HG02642 (cell line): ENCODE data around the gene OR10H1.
"Not testable (repeated sequence)": the region's sequence is repeated elsewhere in the genome, so short reads cannot be mapped to it uniquely, and the experiment has no call there.

Experiments used
- ATAC-seq: cut with Tn5 transposase; IDR thresholded peaks from one replicate; pipeline ENCODE4 v1.9.1; 2021; ENCODE audit warnings: mild to moderate bottlenecking; ENCODE audit not compliant: unreplicated experiment, poor library complexity

The OR10H1 gene

DNA sequence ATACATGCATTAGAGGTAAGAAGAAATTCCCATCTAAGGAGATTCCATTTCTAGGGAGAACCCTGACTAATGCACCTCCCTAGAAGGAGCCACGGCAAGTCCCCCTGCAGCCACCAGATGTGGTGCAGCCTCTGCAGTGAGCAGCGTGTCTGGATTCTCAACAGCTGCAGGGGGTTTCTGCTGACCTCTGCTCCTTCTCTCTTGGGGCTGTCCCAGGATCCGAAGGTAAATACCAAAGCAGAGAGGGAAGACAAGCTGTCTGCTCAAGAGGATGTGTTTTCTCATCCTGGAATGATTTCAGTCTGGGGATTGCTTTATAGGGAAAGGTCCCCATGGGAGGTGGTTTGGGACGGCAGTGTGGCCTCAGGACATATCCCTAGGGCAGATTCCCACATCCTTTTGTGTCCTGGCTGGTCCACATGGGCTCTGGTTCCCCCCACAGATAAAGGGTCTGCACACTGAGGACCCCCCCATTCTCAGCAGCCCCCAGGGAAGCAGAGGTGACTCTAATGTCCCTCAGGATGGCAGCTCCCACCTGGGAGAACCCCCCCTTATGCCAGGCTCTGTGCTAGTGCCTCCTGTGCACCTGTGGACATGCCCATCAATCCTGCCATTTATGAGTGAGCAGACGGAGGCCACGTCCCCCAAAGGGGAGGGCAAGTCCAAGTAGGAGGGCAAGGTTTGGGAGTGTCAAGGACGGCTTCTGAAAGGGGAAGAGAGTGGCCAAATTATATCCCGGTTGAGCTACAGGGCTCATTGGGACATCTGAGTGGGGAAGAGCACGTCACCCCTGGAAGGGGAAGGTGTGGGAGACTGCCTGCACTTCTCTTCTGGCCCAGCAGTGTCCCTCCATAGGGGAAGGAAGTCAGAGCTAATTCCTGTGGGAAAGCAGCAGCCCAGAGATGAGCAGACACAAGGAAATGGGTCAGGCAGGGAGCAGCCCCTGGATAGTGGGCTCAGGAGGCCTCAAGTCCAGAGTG is 38.2 kb downstream of the OR10H1 start:
- no peak for ATAC-seq

- no peak for ATAC-seq
These were observed 39.2 kb downstream of the OR10H1 start for GRCh38 chr19:15776264-15776663.

- ATAC-seq, result no peak
These were observed 40.2 kb downstream of the OR10H1 start for GRCh38 chr19:15775249-15775648.

DNA sequence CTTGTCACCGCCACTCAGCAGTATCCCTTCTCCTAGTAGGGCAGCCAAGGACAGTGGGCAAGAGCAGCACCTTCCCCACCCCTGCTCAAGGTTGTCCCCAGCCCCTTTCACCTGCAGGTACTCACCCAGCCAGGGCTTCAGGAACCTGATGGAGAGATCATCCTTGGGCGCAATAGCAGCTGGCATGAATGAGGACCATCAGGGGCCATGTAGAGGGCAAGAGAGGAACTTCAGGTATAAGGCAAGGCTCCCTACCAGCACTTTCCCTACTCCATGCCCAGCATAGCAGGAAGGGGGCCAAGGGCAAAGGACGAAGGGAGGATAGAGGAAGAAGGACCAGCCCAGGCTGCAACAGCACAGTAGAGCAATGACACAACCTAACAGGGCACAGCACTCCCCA is 41.3 kb downstream of the OR10H1 start:
- ATAC-seq, result not testable (repeated sequence)

- ATAC-seq, result no peak
These were observed 45.9 kb downstream of the OR10H1 start for GRCh38 chr19:15769586-15769985.

DNA sequence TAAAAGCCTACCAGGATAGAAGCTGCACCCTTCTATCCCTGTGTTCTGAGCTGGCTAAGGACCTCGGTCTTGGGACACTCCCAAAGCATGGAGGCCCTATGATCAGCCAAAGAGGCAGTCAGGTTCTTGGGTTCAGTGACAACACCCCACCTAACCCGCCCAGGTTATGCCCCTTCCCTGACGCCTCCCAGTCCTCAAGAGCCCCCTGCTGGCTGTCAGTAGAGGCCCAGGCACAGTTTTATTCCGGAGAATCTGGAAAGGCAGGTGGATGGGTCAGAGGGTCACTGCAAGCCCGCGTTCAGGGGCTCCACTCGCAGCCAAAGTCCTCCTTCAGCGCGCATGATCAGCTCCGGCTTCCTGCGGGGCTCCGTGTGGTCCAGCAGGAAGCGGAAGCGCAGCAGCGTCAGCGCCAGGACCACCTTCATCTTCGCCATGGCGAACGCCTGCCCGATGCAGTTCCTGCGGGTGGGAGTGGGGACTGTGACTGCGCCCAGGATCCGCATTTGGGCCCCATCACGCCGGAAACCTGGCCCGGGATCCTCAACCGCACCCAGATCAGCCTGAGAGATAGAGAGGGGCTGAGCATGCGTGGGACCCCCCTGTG is 55.4 kb downstream of the OR10H1 start:
- ATAC-seq, result no peak

DNA sequence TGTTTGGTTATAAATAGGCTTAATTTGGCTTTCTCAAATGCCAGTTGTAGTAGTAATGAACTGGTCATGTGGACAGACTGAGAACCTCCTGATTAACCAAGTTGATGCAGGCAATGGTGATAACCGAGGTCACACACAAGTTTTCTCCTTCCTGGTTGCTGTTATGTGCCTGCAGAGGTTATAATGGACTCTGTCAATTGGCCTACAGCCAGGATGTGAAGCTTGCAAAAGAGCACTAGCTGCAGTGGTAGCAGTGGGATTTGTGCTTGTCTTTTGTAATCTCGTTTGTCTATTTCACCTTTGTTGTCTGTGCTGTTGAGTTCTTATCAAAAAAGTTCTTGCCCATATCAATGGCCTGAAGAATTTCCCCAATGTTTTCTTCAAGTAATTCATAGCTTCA is 57.1 kb downstream of the OR10H1 start:
- ATAC-seq, result no peak
